ENCODE data around the gene SMIM44.
A peak's percentile ranks its signal among the peaks of the same experiment; 100 is the strongest.
"Not testable (repeated sequence)": the region's sequence is repeated elsewhere in the genome, so short reads cannot be mapped to it uniquely, and the experiment has no call there.

SMIM44 gene

GRCh38 chr19:3457528-3458228, 25.6 kb downstream of the SMIM44 start:
- no peak for DNase-seq (ENCODE audit: low read depth, low spot score)

GRCh38 chr19:3456925-3457527, 26.2 kb downstream of the SMIM44 start:
- no peak for DNase-seq (ENCODE audit: low read depth, low spot score)

- no peak for DNase-seq (ENCODE audit: low read depth, low spot score)
Observed at GRCh38 chr19:3455960-3456601, 27.2 kb downstream of the SMIM44 start.

GRCh38 chr19:3455393-3455955, 27.8 kb downstream of the SMIM44 start:
- DNase-seq (ENCODE audit: low read depth, low spot score) = no peak

DNA sequence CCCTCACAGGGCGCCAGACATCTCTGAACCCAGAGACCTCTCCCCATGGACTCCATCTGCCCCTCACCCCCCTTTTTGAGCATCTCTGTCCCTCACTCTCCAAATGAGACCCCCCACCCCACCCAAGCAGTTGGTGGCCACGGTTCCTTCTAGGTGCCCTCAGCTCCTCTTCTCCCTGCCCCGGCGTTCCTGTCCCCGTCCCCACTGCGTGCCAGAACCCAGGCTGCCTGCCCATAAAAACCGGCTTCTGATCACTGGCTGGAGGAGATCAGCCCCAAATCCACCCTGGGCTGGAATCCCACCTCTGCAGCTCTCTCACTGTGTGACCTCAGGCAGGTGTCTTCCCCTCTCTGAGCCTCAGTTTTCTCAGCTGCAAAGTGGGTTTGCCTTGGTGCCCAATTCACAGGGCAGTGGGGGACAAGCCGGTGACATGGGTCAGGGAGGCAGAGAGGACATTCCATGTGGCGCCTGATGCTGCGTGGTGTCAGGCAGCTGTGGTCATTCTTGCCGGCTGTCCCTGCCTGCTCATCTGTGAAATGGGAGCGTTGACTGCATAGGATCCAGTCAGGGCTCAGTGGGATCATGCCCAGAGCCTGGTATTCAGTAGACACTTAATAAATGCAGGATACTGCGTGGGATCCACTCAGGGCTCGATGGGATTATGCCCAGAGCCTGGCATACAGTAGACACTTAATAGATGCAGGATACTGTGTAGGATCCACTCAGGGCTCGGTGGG, 28.4 kb downstream of the SMIM44 start:
- no peak for DNase-seq (ENCODE audit: low read depth, low spot score)

GRCh38 chr19:3453840-3454239, 29.4 kb downstream of the SMIM44 start:
- DNase-seq (ENCODE audit: low read depth, low spot score) = no peak

DNA sequence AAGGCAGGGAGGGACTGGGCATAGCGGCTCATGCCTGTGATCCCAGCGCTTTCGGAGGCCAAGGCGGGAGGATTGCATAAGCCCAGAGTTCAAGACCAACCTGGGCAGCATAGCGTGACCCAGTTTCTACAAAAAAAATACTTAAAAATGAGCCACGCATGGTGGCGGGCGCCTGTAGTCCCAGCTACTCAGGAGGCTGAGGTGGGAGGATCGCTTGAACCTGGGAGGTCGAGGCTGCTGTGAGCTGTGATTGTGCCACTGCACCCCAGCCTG, 30.4 kb downstream of the SMIM44 start:
- DNase-seq (ENCODE audit: low read depth, low spot score) = not testable (repeated sequence)

DNA sequence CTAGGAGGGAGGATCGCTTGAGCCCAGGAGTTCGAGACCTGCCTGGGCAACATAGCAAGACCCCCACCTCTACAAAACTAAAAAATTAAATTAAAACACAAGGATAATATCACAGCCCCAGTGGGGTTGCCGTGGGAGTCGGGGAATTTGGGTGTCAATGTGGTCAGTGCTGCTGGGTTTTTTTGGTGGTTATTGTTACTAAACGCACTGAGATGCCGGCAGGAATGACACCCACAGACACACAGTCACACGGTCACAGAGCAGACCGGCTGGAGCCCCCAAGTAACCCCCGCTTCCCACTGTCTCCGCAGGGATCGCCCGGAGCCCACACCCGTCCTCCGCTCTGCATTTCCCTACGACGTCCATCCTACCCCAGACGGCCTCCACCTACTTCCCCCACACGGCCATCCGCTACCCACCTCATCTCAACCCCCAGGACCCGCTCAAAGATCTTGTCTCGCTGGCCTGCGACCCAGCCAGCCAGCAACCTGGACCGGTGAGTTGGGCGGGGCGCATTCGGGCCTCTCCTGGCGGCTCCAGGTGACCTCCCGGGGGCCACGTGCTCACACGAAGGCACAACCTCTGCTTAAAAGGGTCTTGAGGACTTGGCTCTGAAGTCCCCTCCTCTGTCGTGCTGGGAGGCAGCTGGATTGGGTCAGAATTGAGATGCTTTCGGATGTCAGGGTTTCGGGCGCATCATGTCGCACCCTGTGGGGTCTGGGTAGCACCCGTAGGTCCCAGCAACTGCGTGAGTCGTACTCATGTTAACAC, 30.9 kb downstream of the SMIM44 start:
- no peak for DNase-seq (ENCODE audit: low read depth, low spot score)

DNA sequence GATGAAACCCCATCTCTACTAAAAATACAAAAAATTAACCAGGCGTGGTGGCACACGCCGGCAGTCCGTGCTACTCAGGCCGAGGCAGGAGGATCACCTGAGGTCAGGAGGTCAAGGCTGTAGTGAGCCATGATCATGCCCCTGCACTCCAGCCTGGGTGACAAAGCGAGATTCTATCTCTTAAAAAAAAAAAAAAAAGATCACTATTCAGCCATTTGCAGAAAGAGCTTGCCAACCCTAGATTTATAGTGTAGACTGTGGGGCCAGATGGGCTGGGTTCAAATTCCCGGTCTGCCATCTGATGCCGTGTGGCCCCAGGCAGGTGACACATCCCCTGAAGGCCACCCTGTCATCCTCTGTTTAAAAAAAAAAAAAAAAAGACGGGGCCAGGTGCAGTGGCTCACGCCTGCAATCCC, 31.8 kb downstream of the SMIM44 start:
- DNase-seq (ENCODE audit: low read depth, low spot score) = no peak

- DNase-seq (ENCODE audit: low read depth, low spot score) = no peak
Observed at GRCh38 chr19:3450796-3451411, 32.3 kb downstream of the SMIM44 start.

- DNase-seq (ENCODE audit: low read depth, low spot score) = no peak
Observed at GRCh38 chr19:3448616-3449334, 34.5 kb downstream of the SMIM44 start.

DNA sequence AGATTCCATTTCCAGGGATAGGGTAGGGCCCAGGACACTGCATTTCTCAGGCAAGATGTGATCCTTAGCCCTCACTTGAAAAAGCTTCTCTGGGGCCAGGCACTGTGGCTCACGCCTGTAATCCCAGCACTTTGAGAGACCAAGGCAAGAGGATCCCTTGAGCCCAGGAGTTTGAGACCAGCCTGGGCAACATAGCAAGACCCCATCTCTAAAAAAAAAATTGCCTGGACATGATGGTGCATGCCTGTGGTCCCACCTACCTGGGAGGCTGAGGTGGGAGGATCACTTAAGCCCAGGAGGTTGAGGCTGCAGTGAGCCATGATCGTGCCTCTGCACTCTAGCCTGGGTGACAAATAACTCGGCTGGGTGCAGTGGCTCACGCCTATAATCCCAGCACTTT, 36.6 kb downstream of the SMIM44 start:
- not testable (repeated sequence) for DNase-seq (ENCODE audit: low read depth, low spot score)

- DNase-seq (ENCODE audit: low read depth, low spot score) = no peak
Observed at GRCh38 chr19:3444695-3445234, 38.5 kb downstream of the SMIM44 start.

GRCh38 chr19:3443840-3444694, 39.2 kb downstream of the SMIM44 start:
- DNase-seq (ENCODE audit: low read depth, low spot score) = no peak

DNA sequence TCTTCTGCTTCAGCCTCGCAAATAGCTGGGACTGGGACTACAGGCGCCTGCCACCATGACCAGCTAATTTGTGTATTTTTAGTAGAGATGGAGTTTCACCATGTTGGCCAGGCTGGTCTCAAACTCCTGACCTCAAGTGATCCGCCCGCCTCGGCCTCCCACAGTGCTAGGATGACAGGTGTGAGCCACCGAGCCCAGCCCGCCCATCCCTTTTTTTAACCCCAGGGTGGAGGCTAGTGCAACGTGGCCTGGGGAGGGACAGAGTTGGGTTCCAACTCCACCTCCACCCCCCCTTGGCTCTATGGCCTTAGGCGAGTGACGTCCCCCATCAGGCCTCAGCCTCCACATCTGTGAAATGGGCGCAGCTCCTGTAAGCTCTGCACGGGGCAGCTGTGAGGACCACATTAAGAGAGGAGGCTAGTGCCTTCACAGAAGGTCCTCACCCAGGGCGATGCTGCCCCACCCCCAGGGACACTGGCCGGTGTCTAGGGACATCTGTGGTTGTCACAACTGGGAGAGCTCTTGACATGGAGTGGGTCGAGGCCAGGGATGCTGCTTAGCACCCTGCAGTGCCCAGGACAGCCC, 40.7 kb downstream of the SMIM44 start:
- no peak for DNase-seq (ENCODE audit: low read depth, low spot score)

DNA sequence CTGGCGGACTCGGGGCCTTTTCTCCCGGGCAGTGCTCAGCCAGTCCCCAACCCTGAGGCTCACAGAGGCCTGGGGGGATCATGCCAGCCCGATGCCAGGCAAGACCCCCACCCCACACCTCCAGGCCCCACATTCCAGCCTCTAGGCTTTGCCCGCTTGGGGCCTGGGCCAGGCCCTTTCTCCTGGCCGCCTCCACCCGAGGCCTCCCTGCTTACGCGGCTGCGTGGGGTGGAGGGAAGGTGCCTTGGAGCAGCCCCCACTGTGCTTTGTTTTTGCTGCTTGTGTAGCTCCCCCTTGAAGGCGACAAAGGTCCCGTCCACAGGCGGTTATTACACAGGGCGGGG, 41.3 kb downstream of the SMIM44 start:
- DNase-seq (ENCODE audit: low read depth, low spot score) = no peak

DNA sequence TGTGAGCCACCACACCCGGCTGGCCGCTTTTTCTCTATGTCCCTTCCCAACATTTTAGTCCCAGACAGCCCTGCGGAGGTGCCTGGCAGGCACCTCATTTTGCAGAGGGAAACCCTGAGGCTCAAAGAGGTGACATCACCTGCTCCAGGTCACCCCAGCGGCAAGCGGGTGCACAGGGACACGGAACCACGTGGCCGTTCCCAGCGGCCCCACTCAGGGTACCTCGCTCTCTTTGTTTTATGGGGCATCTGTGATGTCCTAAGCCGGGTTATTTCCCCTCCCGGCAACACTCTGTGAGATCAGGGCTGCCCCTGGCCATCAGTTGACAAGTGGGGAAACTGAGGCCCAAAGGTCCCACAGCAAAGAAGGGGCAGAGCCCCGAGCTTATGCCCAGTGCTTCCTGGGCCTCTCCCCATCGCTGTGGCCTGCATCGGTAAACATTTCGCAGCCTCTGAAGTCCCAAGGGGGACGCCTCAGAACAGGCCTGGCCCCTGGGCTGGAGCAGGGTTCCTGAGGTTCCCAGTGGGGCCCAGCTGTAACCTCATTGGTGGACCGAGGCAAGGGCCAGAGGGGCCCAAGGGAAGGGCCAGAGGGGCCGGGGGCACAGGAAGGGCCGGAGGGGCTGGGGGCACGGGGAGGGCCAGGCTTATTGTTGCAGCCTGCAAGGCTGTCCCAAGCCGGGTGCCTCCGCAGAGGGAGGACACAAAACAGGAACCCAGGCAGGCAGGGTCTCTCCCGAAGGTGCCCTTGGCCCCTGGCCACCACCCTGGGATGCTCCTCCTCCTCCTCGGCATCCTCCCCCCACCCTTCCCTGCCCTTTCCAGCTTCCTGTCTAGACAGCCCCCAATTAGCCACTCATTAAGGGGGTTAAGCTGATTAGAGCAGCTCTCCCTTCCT, 41.9 kb downstream of the SMIM44 start:
- DNase-seq (ENCODE audit: low read depth, low spot score) = no peak

DNA sequence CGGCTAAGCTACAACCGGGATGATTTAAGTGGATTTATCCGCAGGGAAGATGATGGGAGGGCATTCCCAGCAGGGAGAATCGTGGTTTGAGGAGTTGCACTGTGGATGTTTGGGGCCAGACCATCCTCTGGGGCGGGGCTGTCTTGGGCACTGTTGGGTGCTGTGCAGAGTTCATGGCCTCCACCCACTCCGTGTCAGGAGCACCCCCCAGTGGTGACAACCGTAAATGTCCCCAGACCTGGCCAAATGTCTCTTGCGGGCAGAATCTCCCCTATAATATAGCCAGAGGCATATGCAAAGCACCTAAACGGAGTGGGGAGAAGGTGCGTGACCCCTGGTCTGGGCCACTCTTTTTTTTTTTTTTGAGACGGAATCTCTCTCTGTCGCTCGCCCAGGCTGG, 43.2 kb downstream of the SMIM44 start:
- DNase-seq (ENCODE audit: low read depth, low spot score) = peak; percentile 25

Data from activated naive CD8-positive, alpha-beta T cell treated with anti-CD3 and anti-CD28 coated beads, Interleukin-2, amount 50 U/mL, for 16 hours (primary cell).